LNCaP clone FGC (cell line): ENCODE data around the gene TIMP2.

Experiments used
- DNase-seq: peaks from one replicate; pipeline ENCODE4 v3.0.0-alpha.2; 2011; ENCODE audit warnings: low read depth
- H3K4me3 ChIP-seq: 2 replicates; pipeline ENCODE4 v1.5.1; 2011; ENCODE audit warnings: mild to moderate bottlenecking, low read depth, low read length, control low read depth
- CTCF ChIP-seq: IDR thresholded peaks from 2 replicates; pipeline ENCODE4 v1.5.1; 2012; ENCODE audit warnings: mild to moderate bottlenecking; ENCODE audit not compliant: control insufficient read depth, insufficient read depth; ENCODE audit errors: extremely low read depth

TIMP2 gene

GRCh38 chr17:78954684-78955083 is 29.5 kb upstream of the TIMP2 start:
- DNase-seq, result no peak
- H3K4me3 ChIP-seq, result no peak overlapping the region
- TF ChIP-seq CTCF, result no peak

DNA sequence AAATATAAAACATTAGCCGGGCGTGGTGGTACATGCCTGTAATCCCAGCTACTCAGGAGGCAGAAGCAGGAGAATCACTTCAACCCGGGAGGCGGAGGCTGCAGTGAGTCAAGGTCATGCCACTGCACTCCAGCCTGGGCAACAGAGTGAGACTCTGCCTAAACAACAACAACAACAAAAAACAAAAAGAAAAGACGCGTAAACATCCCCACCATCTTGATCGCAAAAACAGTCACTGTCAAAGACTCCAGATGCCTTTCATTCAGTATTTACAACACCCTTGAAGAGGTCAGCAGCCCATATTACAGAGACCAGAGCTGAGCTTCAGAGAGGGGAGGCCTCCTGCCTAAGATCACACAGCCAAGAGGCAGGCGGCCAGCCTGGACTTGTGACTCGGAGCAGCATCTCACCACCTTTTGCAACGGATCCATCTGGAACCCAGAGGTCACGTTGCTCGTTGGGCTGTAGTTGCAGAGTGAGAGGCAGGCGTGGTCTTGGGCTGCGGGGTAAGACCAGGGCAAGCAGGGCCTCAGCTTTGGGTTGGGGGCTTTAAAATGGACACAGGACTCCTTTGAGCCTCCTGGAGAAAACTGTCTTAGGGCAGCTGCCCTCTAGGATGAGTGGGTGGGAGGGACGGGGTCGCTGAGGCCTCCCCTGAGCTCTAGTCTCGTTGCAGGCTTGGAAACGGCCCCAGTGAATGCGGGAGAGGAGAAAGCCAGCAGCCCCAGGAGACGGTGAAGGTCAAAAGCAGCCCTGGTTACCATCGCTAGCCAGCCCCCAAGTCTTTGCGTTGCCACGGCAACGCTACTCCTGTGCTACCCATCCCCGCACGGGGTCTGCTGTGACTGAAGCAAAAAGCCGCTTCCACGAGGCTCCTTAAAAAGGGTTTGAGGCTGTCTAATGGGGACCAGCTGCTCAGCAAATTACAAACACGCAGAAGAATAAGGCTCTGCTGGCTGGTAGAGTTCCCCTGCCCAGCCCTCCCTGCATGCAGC is 28.5 kb upstream of the TIMP2 start:
- no peak for DNase-seq
- no peak for TF ChIP-seq CTCF
- no peak overlapping the region for H3K4me3 ChIP-seq

- H3K4me3 ChIP-seq, result no peak overlapping the region
- no peak for TF ChIP-seq CTCF
- no peak for DNase-seq
Measured at GRCh38 chr17:78952706-78953105, 27.5 kb upstream of the TIMP2 start.

DNA sequence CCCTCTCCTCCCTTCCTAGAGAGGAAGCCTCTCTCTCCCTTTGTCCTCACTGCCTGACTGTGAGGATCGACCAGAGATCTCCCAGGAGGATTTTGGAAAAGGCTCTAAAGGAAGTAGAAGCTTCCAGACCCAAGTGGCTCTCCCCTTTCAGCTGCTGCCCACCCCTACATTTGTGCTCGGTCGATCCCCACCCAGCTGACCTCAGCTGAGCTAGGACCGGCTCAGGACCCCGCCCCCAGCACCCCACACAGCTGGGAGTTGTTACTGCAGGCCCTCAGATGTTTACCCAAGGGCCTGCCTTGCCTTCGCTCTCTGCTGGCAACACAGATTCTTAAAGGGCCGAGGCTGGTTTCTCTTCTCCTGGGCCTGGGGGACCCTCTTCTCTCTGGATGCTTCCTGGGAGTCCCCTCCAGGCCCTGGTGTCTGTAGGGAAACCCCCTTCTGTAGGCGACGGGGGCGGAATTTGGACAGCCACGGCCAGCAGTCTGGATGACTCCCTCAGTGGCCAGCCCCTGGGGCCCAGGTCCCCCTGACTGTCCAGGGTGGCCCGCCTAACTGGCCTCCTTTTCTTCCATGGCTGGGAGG is 26.9 kb upstream of the TIMP2 start:
- no peak overlapping the region for H3K4me3 ChIP-seq
- no peak for DNase-seq
- no peak for TF ChIP-seq CTCF

DNA sequence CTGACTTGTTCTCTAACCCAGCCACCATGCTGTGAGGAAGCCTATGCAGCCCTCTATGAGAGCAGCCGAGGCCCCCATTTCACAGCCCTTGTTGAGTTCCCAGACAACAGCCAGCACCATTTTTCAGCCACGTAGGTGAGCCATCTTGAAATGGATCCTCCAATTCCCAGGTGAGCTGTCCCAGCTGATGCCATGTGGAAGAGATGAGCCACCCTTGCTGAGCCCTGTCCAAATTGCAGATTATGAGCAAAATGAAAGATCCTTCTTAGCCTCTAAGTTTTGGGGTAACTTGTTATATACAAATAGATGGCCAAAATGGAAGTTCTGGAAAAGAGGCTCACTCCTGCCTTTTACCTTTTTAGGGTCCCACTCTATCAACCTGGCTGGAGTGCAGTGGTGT is 25.7 kb upstream of the TIMP2 start:
- H3K4me3 ChIP-seq, result no peak overlapping the region
- no peak for DNase-seq
- no peak for TF ChIP-seq CTCF

- H3K4me3 ChIP-seq, result no peak overlapping the region
- no peak for TF ChIP-seq CTCF
- DNase-seq, result no peak
Measured at GRCh38 chr17:78947235-78948149, 22.3 kb upstream of the TIMP2 start.
